HepG2 (cell line): ENCODE measurements around the gene NRP1. TPM values are rescaled to one million over a fixed set of nuclear protein-coding genes. Genes with fewer than 3 reads are reported as not detected.

ENCODE experiments used
- FOXO1 ChIP-seq: sonication (generic); formaldehyde crosslinking; IDR thresholded peaks from 2 replicates; pipeline ENCODE4 v1.4.0; 2020; ENCODE audit warnings: missing genetic modification reagents
- HHEX ChIP-seq: IDR thresholded peaks from 2 replicates; pipeline ENCODE4 v1.6.1; 2016; ENCODE audit warnings: control low read depth
- HNRNPL ChIP-seq: fragments of 200-400 bp; formaldehyde crosslinking; IDR thresholded peaks from 2 replicates; pipeline ENCODE4 v1.6.1; 2017; ENCODE audit warnings: mild to moderate bottlenecking, low read depth, low read length
- KAT8 ChIP-seq: IDR thresholded peaks from 2 replicates; pipeline ENCODE4 v1.6.1; 2016; ENCODE audit warnings: missing genetic modification reagents, missing compliant biosample characterization
- KDM1A ChIP-seq: IDR thresholded peaks from 2 replicates; pipeline ENCODE4 v1.6.1; 2016; ENCODE audit warnings: missing compliant biosample characterization
- KLF11 ChIP-seq: IDR thresholded peaks from 2 replicates; pipeline ENCODE4 v1.6.1; 2016; ENCODE audit warnings: missing compliant biosample characterization
- NCOA2 ChIP-seq: sonication (generic); formaldehyde crosslinking; IDR thresholded peaks from 2 replicates; pipeline ENCODE4 v1.8.0; 2022; ENCODE audit warnings: inconsistent platforms
- ONECUT2 ChIP-seq: sonication (generic); formaldehyde crosslinking; IDR thresholded peaks from 2 replicates; pipeline ENCODE4 v1.4.0; 2020; ENCODE audit warnings: missing genetic modification reagents
- SETDB1 ChIP-seq: sonication (generic); formaldehyde crosslinking; IDR thresholded peaks from 2 replicates; pipeline ENCODE4 v1.5.1; 2020; ENCODE audit warnings: missing genetic modification reagents, mild to moderate bottlenecking, borderline replicate concordance
- SIX1 ChIP-seq: sonication (generic); formaldehyde crosslinking; IDR thresholded peaks from 2 replicates; pipeline ENCODE4 v1.4.0; 2020; ENCODE audit warnings: missing genetic modification reagents, borderline replicate concordance
- ZMYM3 ChIP-seq: sonication (generic); formaldehyde crosslinking; IDR thresholded peaks from 2 replicates; pipeline ENCODE4 v1.5.1; 2020; ENCODE audit warnings: mild to moderate bottlenecking, missing genetic modification reagents
- ZNF136 ChIP-seq: sonication (generic); formaldehyde crosslinking; IDR thresholded peaks from 2 replicates; pipeline ENCODE4 v1.8.1; 2022; ENCODE audit warnings: low read depth, mild to moderate bottlenecking, moderate library complexity, missing genetic modification reagents
- polyA plus RNA-seq, 8 experiments: library from polyadenylated mRNA; depleted of rRNA in 3 of 8; stranded (reverse) in 7 of 8; unstranded in 1 of 8; fragments of >200 nt; fragmentation: Illumina TruSeq in 4 of 8; extraction: Trizol in 4 of 8; gene quantifications; 2 replicates each; pipeline versions ENCODE4 v1.2.1 to v1.2.3, GENCODE V29; 2011 to 2016; ENCODE audit warnings: low read depth in 4 of 8, missing spikeins in 1 of 8, mixed read lengths in 1 of 8; ENCODE audit not compliant: insufficient read depth in 1 of 8
- total RNA-seq, 5 experiments: library from RNA; depleted of rRNA; stranded (reverse); fragments of >200 nt; fragmentation: Illumina TruSeq; extraction: Trizol; gene quantifications; 2 replicates each; pipeline ENCODE4 v1.2.3, GENCODE V29; 2016; ENCODE audit warnings: low read depth in 1 of 5
- TF ChIP-seq, protein P1 (sequence below): sonication (generic); formaldehyde crosslinking; IDR thresholded peaks from 2 replicates; pipeline ENCODE4 v1.5.1; 2020; ENCODE audit warnings: mild to moderate bottlenecking, missing genetic modification reagents, borderline replicate concordance
- TF ChIP-seq, protein P2 (sequence below): IDR thresholded peaks from 2 replicates; pipeline ENCODE4 v1.4.0; 2020; ENCODE audit warnings: mild to moderate bottlenecking, missing genetic modification reagents

Gene NRP1
- total and polyA plus RNA-seq, 2 of the 13 experiments (the other 11 are each of a cell fraction or from before 2014, with no cell fraction given), result 5.3 to 5.8 TPM

DNA sequence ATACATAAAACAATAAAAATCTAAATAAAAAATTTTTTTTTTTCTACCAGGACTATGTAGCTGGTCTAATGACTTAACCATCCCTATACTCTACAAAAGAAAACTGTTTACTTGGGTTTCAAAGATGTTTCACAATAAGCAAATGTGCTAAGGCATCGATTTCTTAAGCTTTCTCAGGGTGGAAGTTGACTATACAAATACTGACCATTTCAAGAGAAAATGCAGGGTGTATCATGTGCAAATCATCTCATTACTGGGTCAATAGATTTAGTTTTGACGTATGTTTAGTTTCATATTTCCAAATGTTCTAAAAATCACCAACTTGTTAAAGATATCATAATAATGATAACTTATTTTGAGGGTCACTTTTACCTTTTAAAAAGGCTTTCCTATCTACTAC, 7.5 kb downstream of the NRP1 start (continued):
- TF ChIP-seq SIX1 (CRISPR knock-in tag) (peak; percentile 47; the same call in 1 of the 2 replicates), KDM1A (no peak), ZMYM3 (no peak), HHEX (CRISPR knock-in tag) (peak; percentile 37; the same call in 1 of the 2 replicates), NCOA2 (CRISPR knock-in tag) (peak; percentile 84), HNRNPL (no peak), ONECUT2 (CRISPR knock-in tag) (peak; percentile 91), SETDB1 (CRISPR knock-in tag) (no peak), FOXO1 (CRISPR knock-in tag) (peak; percentile 44; the same call in 1 of the 2 replicates), KLF11 (no peak), KAT8 (CRISPR knock-in tag) (0 out of 2 replicates have a peak, but pooled peaks have one; percentile 16), ZNF136 (no peak)
- TF ChIP-seq, protein P1, sequence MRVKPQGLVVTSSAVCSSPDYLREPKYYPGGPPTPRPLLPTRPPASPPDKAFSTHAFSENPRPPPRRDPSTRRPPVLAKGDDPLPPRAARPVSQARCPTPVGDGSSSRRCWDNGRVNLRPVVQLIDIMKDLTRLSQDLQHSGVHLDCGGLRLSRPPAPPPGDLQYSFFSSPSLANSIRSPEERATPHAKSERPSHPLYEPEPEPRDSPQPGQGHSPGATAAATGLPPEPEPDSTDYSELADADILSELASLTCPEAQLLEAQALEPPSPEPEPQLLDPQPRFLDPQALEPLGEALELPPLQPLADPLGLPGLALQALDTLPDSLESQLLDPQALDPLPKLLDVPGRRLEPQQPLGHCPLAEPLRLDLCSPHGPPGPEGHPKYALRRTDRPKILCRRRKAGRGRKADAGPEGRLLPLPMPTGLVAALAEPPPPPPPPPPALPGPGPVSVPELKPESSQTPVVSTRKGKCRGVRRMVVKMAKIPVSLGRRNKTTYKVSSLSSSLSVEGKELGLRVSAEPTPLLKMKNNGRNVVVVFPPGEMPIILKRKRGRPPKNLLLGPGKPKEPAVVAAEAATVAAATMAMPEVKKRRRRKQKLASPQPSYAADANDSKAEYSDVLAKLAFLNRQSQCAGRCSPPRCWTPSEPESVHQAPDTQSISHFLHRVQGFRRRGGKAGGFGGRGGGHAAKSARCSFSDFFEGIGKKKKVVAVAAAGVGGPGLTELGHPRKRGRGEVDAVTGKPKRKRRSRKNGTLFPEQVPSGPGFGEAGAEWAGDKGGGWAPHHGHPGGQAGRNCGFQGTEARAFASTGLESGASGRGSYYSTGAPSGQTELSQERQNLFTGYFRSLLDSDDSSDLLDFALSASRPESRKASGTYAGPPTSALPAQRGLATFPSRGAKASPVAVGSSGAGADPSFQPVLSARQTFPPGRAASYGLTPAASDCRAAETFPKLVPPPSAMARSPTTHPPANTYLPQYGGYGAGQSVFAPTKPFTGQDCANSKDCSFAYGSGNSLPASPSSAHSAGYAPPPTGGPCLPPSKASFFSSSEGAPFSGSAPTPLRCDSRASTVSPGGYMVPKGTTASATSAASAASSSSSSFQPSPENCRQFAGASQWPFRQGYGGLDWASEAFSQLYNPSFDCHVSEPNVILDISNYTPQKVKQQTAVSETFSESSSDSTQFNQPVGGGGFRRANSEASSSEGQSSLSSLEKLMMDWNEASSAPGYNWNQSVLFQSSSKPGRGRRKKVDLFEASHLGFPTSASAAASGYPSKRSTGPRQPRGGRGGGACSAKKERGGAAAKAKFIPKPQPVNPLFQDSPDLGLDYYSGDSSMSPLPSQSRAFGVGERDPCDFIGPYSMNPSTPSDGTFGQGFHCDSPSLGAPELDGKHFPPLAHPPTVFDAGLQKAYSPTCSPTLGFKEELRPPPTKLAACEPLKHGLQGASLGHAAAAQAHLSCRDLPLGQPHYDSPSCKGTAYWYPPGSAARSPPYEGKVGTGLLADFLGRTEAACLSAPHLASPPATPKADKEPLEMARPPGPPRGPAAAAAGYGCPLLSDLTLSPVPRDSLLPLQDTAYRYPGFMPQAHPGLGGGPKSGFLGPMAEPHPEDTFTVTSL (CRISPR knock-in tag), result peak; percentile 82
- TF ChIP-seq, protein P2, sequence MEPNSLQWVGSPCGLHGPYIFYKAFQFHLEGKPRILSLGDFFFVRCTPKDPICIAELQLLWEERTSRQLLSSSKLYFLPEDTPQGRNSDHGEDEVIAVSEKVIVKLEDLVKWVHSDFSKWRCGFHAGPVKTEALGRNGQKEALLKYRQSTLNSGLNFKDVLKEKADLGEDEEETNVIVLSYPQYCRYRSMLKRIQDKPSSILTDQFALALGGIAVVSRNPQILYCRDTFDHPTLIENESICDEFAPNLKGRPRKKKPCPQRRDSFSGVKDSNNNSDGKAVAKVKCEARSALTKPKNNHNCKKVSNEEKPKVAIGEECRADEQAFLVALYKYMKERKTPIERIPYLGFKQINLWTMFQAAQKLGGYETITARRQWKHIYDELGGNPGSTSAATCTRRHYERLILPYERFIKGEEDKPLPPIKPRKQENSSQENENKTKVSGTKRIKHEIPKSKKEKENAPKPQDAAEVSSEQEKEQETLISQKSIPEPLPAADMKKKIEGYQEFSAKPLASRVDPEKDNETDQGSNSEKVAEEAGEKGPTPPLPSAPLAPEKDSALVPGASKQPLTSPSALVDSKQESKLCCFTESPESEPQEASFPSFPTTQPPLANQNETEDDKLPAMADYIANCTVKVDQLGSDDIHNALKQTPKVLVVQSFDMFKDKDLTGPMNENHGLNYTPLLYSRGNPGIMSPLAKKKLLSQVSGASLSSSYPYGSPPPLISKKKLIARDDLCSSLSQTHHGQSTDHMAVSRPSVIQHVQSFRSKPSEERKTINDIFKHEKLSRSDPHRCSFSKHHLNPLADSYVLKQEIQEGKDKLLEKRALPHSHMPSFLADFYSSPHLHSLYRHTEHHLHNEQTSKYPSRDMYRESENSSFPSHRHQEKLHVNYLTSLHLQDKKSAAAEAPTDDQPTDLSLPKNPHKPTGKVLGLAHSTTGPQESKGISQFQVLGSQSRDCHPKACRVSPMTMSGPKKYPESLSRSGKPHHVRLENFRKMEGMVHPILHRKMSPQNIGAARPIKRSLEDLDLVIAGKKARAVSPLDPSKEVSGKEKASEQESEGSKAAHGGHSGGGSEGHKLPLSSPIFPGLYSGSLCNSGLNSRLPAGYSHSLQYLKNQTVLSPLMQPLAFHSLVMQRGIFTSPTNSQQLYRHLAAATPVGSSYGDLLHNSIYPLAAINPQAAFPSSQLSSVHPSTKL (CRISPR knock-in tag), result peak; percentile 84
- TF ChIP-seq, all 625 proteins: peak for 46
